Osteocyte (in vitro differentiated cells): ENCODE measurements around the gene CASP3. TPM values are rescaled to one million over a fixed set of nuclear protein-coding genes. Genes with fewer than 3 reads are reported as not detected.

Experiments used
- DNase-seq: peaks from one replicate; pipeline ENCODE4 v3.0.0; 2021; ENCODE audit warnings: mixed read lengths; ENCODE audit not compliant: unreplicated experiment; ENCODE audit errors: extremely low spot score
- H3K27ac Mint-ChIP-seq: one replicate; pipeline ENCODE4 v1.8.0; 2021; ENCODE audit warnings: mild to moderate bottlenecking, mixed read lengths; ENCODE audit not compliant: unreplicated experiment
- H3K27me3 Mint-ChIP-seq: one replicate; pipeline ENCODE4 v1.8.0; 2021; ENCODE audit warnings: mixed read lengths; ENCODE audit not compliant: unreplicated experiment
- H3K36me3 Mint-ChIP-seq: one replicate; pipeline ENCODE4 v1.8.0; 2021; ENCODE audit warnings: mixed read lengths; ENCODE audit not compliant: unreplicated experiment
- H3K4me1 Mint-ChIP-seq: one replicate; pipeline ENCODE4 v1.8.0; 2021; ENCODE audit warnings: mixed read lengths; ENCODE audit not compliant: unreplicated experiment
- H3K4me3 Mint-ChIP-seq: one replicate; pipeline ENCODE4 v1.8.0; 2021; ENCODE audit warnings: mild to moderate bottlenecking, moderate library complexity, mixed read lengths; ENCODE audit not compliant: unreplicated experiment
- H3K9me3 Mint-ChIP-seq: one replicate; pipeline ENCODE4 v1.8.0; 2021; ENCODE audit warnings: mixed read lengths; ENCODE audit not compliant: unreplicated experiment
- CTCF ChIP-seq: fragments of 200-600 bp; sonication (generic); IDR thresholded peaks from 2 replicates; pipeline ENCODE4 v1.5.0; 2021; ENCODE audit warnings: antibody characterized with exemption, mild to moderate bottlenecking, moderate library complexity
- long read RNA-seq: library from polyadenylated mRNA; unstranded; transcript quantifications from one replicate; pipeline ENCODE4 v2.0.0, GENCODE V29; 2021
- total RNA-seq: library from RNA; stranded (reverse); gene quantifications from 2 replicates; pipeline ENCODE4 v1.2.1, GENCODE V29; 2021

Gene CASP3
- 28.2 and 33.3 TPM in 2 replicates for total RNA-seq
- long read RNA-seq, transcript CASP3-206 (7 exons, 2,540 nt) = major isoform, 361 of 498 reads
- long read RNA-seq, transcript CASP3-203 (6 exons, 677 nt) = minor isoform, 8 of 498 reads
- long read RNA-seq, transcript CASP3-201 (8 exons, 2,673 nt) = minor isoform, 91 of 498 reads
- long read RNA-seq, partial matches to known transcripts = 18 of 498 reads
- long read RNA-seq, other reads (novel, unspliced or antisense) = 17 of 498 reads

DNA sequence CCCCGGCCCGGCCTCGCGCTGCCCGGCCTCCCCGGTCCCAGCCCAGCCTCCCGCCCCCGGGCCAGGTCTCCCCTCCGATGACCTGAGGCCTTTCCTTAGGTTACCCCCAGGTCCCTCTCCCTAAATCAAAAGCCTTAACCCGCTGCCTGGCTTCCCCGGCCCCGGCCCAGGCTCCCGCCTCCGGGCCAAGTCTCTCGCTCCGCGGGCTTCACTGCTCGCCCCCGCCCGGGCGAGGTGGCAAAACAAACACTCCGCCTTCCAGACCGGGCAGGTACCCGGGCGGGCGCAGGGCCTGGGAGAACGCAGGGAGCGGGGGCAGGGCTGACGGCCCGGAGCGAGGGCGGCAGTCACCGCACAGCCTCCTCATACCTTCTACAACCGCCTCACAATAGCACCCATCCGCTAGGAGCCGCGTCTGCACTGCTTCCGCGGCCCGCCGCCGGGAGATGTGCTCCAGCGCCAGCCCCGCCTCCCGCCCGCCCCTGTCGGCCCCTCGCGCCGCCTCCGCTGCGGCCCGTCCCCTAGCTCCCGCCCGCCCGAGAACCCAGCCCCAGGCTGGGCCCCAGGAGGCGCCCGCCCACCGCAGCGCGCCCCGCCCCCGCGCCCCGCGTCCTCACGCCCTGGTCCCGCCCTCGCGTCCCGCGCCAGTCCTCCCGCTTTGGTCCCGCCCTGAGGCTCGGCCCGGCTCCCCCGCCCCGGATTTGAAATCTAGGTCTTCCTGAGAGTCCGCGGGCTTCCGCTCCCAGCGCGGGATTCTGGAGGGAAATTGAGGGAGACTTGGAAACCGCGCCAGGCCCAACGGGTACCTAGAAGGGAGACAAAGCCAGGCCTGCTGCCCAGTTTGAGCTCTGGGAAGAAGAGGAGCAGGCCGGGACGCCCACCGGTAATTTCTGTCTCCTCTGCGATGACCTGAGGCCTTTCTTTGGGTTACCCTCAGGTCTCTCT, at the start of gene CASP3, which contains the start of gene PRIMPOL:
Gene CASP3 (minus strand): TSS at position 422 of the 945 bp plus-strand sequence. CDS start 10,994 bp downstream, outside the sequence.
Gene PRIMPOL (plus strand): TSS at position 713 of the 945 bp plus-strand sequence. CDS start 7,403 bp downstream, outside the sequence.
- peaks cover 70% of the 10 kb centered on the region for H3K4me1 Mint-ChIP-seq
- peak; percentile 53 for TF ChIP-seq CTCF
- DNase-seq = peak; percentile 98
- H3K4me3 Mint-ChIP-seq = peak within 1 kb of the TSS; percentile 86
- H3K9me3 Mint-ChIP-seq = no peaks in the 10 kb centered on the region
- H3K36me3 Mint-ChIP-seq = peaks cover 2% of the 10 kb centered on the region
- peak within 1 kb of the TSS; percentile 92 for H3K27ac Mint-ChIP-seq
- H3K27me3 Mint-ChIP-seq = no peaks in the 10 kb centered on the region

- DNase-seq = no peak
- Mint-ChIP-seq H3K4me1 (peaks cover 3% of the 10 kb centered on the region), H3K9me3 (no peaks in the 10 kb centered on the region), H3K27ac (no peak overlapping the region), H3K36me3 (peaks cover 9% of the 10 kb centered on the region), H3K27me3 (no peaks in the 10 kb centered on the region), H3K4me3 (no peak overlapping the region)
- TF ChIP-seq CTCF = no peak
Observed at GRCh38 chr4:184697956-184698355, 48.7 kb upstream of the CASP3 start.

- no peak for TF ChIP-seq CTCF
- Mint-ChIP-seq H3K27me3 (no peaks in the 10 kb centered on the region), H3K9me3 (no peaks in the 10 kb centered on the region), H3K4me3 (no peak overlapping the region), H3K36me3 (peaks cover 22% of the 10 kb centered on the region), H3K27ac (no peak overlapping the region), H3K4me1 (peaks cover 3% of the 10 kb centered on the region)
- no peak for DNase-seq
Observed at GRCh38 chr4:184695178-184695896, 46.1 kb upstream of the CASP3 start.

DNA sequence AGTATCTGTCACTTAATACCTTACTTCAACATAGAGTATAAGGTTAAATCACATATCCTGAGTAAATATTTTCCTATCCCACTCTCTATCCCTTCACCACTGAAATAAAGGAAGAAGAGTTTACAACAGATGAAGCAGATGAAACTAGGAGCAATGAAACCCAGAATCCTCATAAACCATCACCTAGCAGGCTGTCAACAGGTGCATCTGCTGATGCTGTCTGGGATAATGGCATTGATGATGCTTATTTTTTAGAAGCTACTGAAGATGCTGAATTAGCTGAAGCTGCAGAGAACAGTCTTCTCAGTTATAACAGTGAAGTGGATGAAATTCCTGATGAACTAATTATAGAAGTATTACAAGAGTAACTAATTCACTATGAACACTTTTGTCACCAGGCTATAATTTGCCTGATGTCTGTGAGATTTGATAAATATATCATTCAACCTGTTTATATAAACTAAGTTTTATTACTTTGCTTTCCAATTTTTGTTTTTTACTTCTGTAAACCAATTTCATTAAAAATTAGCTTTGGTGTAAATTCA, 45.2 kb upstream of the CASP3 start:
- no peak for TF ChIP-seq CTCF

More for the DNA sequence above, 45.2 kb upstream of the CASP3 start:
- Mint-ChIP-seq H3K9me3 (no peaks in the 10 kb centered on the region), H3K27ac (no peak overlapping the region), H3K4me3 (no peak overlapping the region), H3K36me3 (peaks cover 22% of the 10 kb centered on the region), H3K4me1 (no peaks in the 10 kb centered on the region), H3K27me3 (no peaks in the 10 kb centered on the region)
- DNase-seq = no peak
